OCI-LY7 (cell line): ENCODE results near the gene OR4D1.

Experiments
- CTCF ChIP-seq: fragments of 200-600 bp; sonication (generic); conservative IDR thresholded peaks from 2 replicates; pipeline ENCODE4 v1.5.1; 2014; ENCODE audit warnings: mild to moderate bottlenecking, antibody characterized with exemption, low read length, moderate library complexity, mixed read lengths
- EZH2phosphoT487 ChIP-seq: fragments of 200-600 bp; sonication (generic); IDR thresholded peaks from 2 replicates; pipeline ENCODE4 v1.6.1; 2018; ENCODE audit warnings: low read depth, borderline replicate concordance, mild to moderate bottlenecking, mixed run types, antibody characterized with exemption, low read length, moderate library complexity, mixed read lengths

GRCh38 chr17:58127846-58128245, 20.3 kb upstream of the OR4D1 start:
- TF ChIP-seq CTCF (no peak), EZH2phosphoT487 (no peak)
